ENCODE data around the gene LVRN.
A peak's percentile ranks its signal among the peaks of the same experiment; 100 is the strongest.

Gene LVRN

GRCh38 chr5:116025866-116026265 is 63.6 kb downstream of the LVRN start:
- no peak for DNase-seq (ENCODE audit: low read depth)

GRCh38 chr5:116032094-116032517 is 69.8 kb downstream of the LVRN start, which contains the start of gene ARL14EPL:
TSS of gene ARL14EPL (plus strand) at chr5:116032472. CDS start at chr5:116051466, 18,994 bp downstream.
- no peak for DNase-seq (ENCODE audit: low read depth)

GRCh38 chr5:116032991-116033390 is 70.7 kb downstream of the LVRN start:
- no peak for DNase-seq (ENCODE audit: low read depth)

GRCh38 chr5:116035123-116035522 is 72.8 kb downstream of the LVRN start:
- DNase-seq (ENCODE audit: low read depth) = no peak

- DNase-seq (ENCODE audit: low read depth) = no peak
These were observed 75.1 kb downstream of the LVRN start for GRCh38 chr5:116037236-116037822.

- peak; percentile 4 for DNase-seq (ENCODE audit: low read depth)
These were observed 76.5 kb downstream of the LVRN start for GRCh38 chr5:116038817-116039216.

- DNase-seq (ENCODE audit: low read depth) = no peak
These were observed 80.1 kb downstream of the LVRN start for GRCh38 chr5:116042375-116042774.

GRCh38 chr5:116044073-116044472 is 81.8 kb downstream of the LVRN start:
- DNase-seq (ENCODE audit: low read depth) = no peak

- no peak for DNase-seq (ENCODE audit: low read depth)
These were observed 83.5 kb downstream of the LVRN start for GRCh38 chr5:116045821-116046220.

GRCh38 chr5:116046261-116046660 is 84.0 kb downstream of the LVRN start:
- no peak for DNase-seq (ENCODE audit: low read depth)

- DNase-seq (ENCODE audit: low read depth) = no peak
These were observed 84.5 kb downstream of the LVRN start for GRCh38 chr5:116046823-116047222.

- DNase-seq (ENCODE audit: low read depth) = no peak
These were observed 96.2 kb downstream of the LVRN start for GRCh38 chr5:116058346-116058936.

- DNase-seq (ENCODE audit: low read depth) = no peak
These were observed 100.1 kb downstream of the LVRN start for GRCh38 chr5:116062352-116062751.

GRCh38 chr5:116063950-116064349 is 101.7 kb downstream of the LVRN start:
- no peak for DNase-seq (ENCODE audit: low read depth)

GRCh38 chr5:116068028-116068632 is 105.9 kb downstream of the LVRN start:
- no peak for DNase-seq (ENCODE audit: low read depth)

GRCh38 chr5:116071211-116071610 is 108.9 kb downstream of the LVRN start:
- no peak for DNase-seq (ENCODE audit: low read depth)

- DNase-seq (ENCODE audit: low read depth) = no peak
These were observed 113.0 kb downstream of the LVRN start for GRCh38 chr5:116075191-116075831.

- no peak for DNase-seq (ENCODE audit: low read depth)
These were observed 114.2 kb downstream of the LVRN start for GRCh38 chr5:116076496-116076895.

Data from stimulated activated CD8-positive, alpha-beta memory T cell treated with anti-CD3 and anti-CD28 coated beads, Interleukin-4, amount 100 ng/mL, for 24 hours (primary cell).